Suprapubic skin (tissue), 4 donors: ENCODE measurements around the gene GLA.

Experiments
- EP300 ChIP-seq: sonication (generic); formaldehyde crosslinking; IDR thresholded peaks from one replicate; pipeline ENCODE4 v1.6.1; 2017; ENCODE audit warnings: antibody characterized with exemption
- POLR2A ChIP-seq, 2 donors: fragments of 450-650 bp; IDR thresholded peaks; one replicate each; pipeline ENCODE4 v1.6.1; 2017; ENCODE audit warnings: antibody characterized with exemption in 2 of 2, mild to moderate bottlenecking in 2 of 2, moderate library complexity in 2 of 2
- POLR2AphosphoS5 ChIP-seq, 3 donors: sonication (generic); formaldehyde crosslinking; IDR thresholded peaks; one replicate each; pipeline ENCODE4 v1.6.1; 2017; ENCODE audit warnings: antibody characterized with exemption in 3 of 3
- TF ChIP-seq, protein P1 (sequence below), 2 donors: fragments of 200-600 bp in 1 of 2; fragments of 450-650 bp in 1 of 2; sonication (generic) in 1 of 2; IDR thresholded peaks; one replicate each; pipeline ENCODE4 v1.5.1; 2016 to 2019; ENCODE audit warnings: antibody characterized with exemption in 2 of 2, mild to moderate bottlenecking in 1 of 2, moderate library complexity in 1 of 2

DNA sequence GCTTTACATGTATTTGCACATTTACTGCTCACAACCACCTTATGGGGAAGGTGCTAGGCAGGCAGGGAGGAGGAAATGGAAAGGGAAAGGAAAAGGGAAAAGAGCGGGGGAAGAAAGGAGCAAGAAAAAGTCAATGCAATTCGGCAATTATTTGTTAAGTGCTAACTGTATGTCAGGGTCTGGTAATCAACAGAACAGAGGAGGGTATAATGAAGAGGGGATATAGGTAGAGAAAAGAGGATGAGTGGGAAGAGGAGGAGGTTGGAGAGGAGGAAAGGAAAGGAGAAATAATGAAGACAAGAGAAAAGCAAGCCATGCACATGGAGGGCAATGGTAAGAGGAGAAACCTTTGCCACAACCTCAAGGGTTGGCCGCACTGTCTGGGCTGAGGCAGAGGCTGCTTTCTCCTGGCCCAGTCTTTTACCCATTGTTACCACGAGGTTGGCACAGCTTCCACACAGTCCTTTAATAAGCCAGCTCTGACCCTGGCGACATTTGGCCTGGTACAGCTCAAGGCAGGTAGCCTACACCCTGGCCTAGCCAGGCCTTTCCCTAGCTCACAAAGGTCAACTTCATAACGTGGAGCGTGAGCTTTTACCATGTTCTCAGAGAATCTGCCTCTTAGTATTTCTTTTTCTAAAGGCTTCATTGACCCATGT lies 22.6 kb downstream of the GLA start:
- TF ChIP-seq POLR2AphosphoS5 (IDR thresholded peaks at IDR 0.05), result no peak
- no peak for TF ChIP-seq POLR2A (IDR thresholded peaks at IDR 0.05)
- TF ChIP-seq, protein P1, sequence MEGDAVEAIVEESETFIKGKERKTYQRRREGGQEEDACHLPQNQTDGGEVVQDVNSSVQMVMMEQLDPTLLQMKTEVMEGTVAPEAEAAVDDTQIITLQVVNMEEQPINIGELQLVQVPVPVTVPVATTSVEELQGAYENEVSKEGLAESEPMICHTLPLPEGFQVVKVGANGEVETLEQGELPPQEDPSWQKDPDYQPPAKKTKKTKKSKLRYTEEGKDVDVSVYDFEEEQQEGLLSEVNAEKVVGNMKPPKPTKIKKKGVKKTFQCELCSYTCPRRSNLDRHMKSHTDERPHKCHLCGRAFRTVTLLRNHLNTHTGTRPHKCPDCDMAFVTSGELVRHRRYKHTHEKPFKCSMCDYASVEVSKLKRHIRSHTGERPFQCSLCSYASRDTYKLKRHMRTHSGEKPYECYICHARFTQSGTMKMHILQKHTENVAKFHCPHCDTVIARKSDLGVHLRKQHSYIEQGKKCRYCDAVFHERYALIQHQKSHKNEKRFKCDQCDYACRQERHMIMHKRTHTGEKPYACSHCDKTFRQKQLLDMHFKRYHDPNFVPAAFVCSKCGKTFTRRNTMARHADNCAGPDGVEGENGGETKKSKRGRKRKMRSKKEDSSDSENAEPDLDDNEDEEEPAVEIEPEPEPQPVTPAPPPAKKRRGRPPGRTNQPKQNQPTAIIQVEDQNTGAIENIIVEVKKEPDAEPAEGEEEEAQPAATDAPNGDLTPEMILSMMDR (IDR thresholded peaks at IDR 0.05), result no peak
- no peak for TF ChIP-seq EP300
